Liver (tissue), 3 donors: Measurements from ENCODE around the gene UBE2QL1.

Experiments
- ATF3 ChIP-seq: IDR thresholded peaks from 2 replicates; pipeline ENCODE4 v1.6.1; 2016; ENCODE audit warnings: antibody characterized with exemption
- CTCF ChIP-seq: fragments of 150-350 bp; IDR thresholded peaks from 2 replicates; pipeline ENCODE4 v1.5.1; 2017; ENCODE audit warnings: improper control_type of control experiment, low read depth, low read length; ENCODE audit not compliant: missing input control
- EGR1 ChIP-seq, 2 donors: IDR thresholded peaks; 2 replicates each; pipeline ENCODE4 v1.6.1; 2016 to 2018; ENCODE audit warnings: antibody characterized with exemption in 2 of 2, low read depth in 2 of 2
- FOXA2 ChIP-seq: IDR thresholded peaks from 2 replicates; pipeline ENCODE4 v1.6.1; 2016; ENCODE audit warnings: antibody characterized with exemption
- GABPA ChIP-seq, 2 donors: IDR thresholded peaks in 1 of 2; conservative IDR thresholded peaks in 1 of 2; 2 replicates each; pipeline ENCODE4 v1.6.1; 2016; ENCODE audit warnings: antibody characterized with exemption in 2 of 2, mild to moderate bottlenecking in 1 of 2, moderate library complexity in 1 of 2
- HNF4A ChIP-seq, 2 donors: conservative IDR thresholded peaks; 2 replicates each; pipeline ENCODE4 v1.6.1; 2016; ENCODE audit warnings: antibody characterized with exemption in 2 of 2, mild to moderate bottlenecking in 2 of 2
- JUND ChIP-seq, 2 donors: IDR thresholded peaks; 2 replicates each; pipeline ENCODE4 v1.6.1; 2016; ENCODE audit warnings: antibody characterized with exemption in 2 of 2
- NR2F2 ChIP-seq: IDR thresholded peaks from 2 replicates; pipeline ENCODE4 v1.6.1; 2016; ENCODE audit warnings: antibody characterized with exemption
- RAD21 ChIP-seq, 2 donors: IDR thresholded peaks; 2 replicates each; pipeline ENCODE4 v1.6.1; 2016; ENCODE audit warnings: antibody characterized with exemption in 2 of 2, mild to moderate bottlenecking in 2 of 2
- TAF1 ChIP-seq: conservative IDR thresholded peaks from 2 replicates; pipeline ENCODE4 v1.6.1; 2016; ENCODE audit warnings: antibody characterized with exemption, mild to moderate bottlenecking
- YY1 ChIP-seq: IDR thresholded peaks from 2 replicates; pipeline ENCODE4 v1.6.1; 2016; ENCODE audit warnings: antibody characterized with exemption, mild to moderate bottlenecking
- TF ChIP-seq, protein P1 (sequence below): IDR thresholded peaks from 2 replicates; pipeline ENCODE4 v1.6.1; 2016; ENCODE audit warnings: antibody characterized with exemption, mild to moderate bottlenecking
- TF ChIP-seq, protein P2 (sequence below): IDR thresholded peaks from 2 replicates; pipeline ENCODE4 v1.6.1; 2016; ENCODE audit warnings: antibody characterized with exemption
- TF ChIP-seq, protein P3 (sequence below): IDR thresholded peaks from 2 replicates; pipeline ENCODE4 v1.6.1; 2016; ENCODE audit warnings: antibody characterized with exemption
- donor health status: healthy.
- donor health status: healthy.

GRCh38 chr5:6487081-6487480 is 38.4 kb downstream of the UBE2QL1 start:
- no peak for TF ChIP-seq CTCF
- no peak for TF ChIP-seq TAF1
- TF ChIP-seq HNF4A (conservative IDR thresholded peaks at IDR 0.05): no peak
- TF ChIP-seq, protein P1, sequence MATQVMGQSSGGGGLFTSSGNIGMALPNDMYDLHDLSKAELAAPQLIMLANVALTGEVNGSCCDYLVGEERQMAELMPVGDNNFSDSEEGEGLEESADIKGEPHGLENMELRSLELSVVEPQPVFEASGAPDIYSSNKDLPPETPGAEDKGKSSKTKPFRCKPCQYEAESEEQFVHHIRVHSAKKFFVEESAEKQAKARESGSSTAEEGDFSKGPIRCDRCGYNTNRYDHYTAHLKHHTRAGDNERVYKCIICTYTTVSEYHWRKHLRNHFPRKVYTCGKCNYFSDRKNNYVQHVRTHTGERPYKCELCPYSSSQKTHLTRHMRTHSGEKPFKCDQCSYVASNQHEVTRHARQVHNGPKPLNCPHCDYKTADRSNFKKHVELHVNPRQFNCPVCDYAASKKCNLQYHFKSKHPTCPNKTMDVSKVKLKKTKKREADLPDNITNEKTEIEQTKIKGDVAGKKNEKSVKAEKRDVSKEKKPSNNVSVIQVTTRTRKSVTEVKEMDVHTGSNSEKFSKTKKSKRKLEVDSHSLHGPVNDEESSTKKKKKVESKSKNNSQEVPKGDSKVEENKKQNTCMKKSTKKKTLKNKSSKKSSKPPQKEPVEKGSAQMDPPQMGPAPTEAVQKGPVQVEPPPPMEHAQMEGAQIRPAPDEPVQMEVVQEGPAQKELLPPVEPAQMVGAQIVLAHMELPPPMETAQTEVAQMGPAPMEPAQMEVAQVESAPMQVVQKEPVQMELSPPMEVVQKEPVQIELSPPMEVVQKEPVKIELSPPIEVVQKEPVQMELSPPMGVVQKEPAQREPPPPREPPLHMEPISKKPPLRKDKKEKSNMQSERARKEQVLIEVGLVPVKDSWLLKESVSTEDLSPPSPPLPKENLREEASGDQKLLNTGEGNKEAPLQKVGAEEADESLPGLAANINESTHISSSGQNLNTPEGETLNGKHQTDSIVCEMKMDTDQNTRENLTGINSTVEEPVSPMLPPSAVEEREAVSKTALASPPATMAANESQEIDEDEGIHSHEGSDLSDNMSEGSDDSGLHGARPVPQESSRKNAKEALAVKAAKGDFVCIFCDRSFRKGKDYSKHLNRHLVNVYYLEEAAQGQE: no peak
- TF ChIP-seq JUND (IDR thresholded peaks at IDR 0.05): no peak
- no peak for TF ChIP-seq GABPA (IDR thresholded peaks at IDR 0.05 in 1 of 2, conservative IDR thresholded peaks at IDR 0.05 in 1 of 2)
- TF ChIP-seq, protein P2, sequence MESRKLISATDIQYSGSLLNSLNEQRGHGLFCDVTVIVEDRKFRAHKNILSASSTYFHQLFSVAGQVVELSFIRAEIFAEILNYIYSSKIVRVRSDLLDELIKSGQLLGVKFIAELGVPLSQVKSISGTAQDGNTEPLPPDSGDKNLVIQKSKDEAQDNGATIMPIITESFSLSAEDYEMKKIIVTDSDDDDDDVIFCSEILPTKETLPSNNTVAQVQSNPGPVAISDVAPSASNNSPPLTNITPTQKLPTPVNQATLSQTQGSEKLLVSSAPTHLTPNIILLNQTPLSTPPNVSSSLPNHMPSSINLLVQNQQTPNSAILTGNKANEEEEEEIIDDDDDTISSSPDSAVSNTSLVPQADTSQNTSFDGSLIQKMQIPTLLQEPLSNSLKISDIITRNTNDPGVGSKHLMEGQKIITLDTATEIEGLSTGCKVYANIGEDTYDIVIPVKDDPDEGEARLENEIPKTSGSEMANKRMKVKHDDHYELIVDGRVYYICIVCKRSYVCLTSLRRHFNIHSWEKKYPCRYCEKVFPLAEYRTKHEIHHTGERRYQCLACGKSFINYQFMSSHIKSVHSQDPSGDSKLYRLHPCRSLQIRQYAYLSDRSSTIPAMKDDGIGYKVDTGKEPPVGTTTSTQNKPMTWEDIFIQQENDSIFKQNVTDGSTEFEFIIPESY: no peak
- no peak for TF ChIP-seq FOXA2
- TF ChIP-seq, protein P3, sequence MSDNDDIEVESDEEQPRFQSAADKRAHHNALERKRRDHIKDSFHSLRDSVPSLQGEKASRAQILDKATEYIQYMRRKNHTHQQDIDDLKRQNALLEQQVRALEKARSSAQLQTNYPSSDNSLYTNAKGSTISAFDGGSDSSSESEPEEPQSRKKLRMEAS: no peak
- no peak for TF ChIP-seq NR2F2
- TF ChIP-seq YY1: no peak
- TF ChIP-seq ATF3: no peak
- no peak for TF ChIP-seq RAD21 (IDR thresholded peaks at IDR 0.05)
- no peak for TF ChIP-seq EGR1 (IDR thresholded peaks at IDR 0.05; ENCODE audit: low read depth in 2 of 2)
